NCI-H1092 (cell line): ENCODE data around the gene CTNNAL1.
"Not testable (repeated sequence)": the region's sequence is repeated elsewhere in the genome, so short reads cannot be mapped to it uniquely, and the experiment has no call there.

Source experiments
- DNase-seq: peaks from one replicate; lab custom pipeline; 2025; lab: John Stamatoyannopoulos, UW

Gene CTNNAL1

DNA sequence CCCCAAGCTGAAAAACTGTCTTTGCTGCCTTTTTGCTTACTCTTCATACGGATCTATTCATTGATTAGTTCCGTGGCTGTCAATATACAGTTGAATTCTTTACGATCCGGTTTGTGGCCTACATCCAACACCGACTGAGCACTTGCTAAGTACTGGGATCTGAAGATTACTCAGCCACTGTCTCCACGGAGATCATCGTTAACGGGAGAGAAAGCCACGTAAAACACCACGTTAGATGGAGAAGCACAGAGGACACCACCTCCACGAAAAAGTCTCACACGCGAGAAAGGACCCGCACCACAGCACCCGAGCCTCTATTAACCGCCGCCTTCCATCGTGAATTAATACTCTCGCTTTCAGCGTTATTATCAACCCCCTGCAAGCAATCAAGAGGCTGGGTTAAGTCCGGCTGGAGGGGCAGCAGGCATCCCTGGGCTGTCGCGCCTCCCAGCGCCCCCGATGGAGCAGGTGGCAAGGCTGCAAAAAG is 80.0 kb downstream of the CTNNAL1 start:
- DNase-seq, result no peak

DNA sequence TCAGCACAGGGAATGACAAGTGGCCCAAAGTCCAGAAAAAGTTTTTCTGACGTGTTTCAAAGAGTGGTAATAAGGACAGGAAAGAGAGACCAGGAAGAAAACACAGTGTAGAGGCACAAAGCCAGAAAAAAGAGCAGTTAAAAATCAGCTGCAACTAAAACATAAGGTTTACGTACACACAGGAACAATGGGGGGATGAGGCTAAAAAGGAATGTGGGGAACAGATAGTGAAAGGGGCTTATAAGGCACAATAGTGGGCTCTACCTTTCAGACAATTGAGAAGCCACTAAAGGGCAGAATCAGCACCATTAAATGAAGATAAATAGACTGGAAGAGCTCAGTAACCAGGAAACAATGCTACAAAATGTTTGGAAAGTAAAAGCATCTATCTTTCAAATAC is 84.9 kb downstream of the CTNNAL1 start:
- DNase-seq, result no peak

DNA sequence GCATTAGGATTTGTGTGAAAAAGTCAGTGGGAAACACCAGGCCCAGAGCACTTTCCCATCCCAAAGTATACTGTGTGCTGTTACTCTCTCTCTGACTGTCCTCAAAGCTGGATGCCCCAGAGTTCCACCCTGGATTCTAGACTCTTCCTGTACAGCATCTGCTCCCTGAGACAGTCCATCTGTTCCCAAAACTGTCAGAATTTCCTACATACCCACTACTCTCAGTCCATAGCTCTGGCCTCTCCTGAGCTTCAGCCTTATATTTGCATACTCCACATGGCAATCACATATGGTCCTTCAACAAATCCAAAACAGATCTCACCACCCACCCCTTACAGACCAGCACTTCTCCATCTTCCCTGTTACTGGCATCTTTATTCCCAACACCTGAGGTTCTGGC is 88.8 kb downstream of the CTNNAL1 start:
- DNase-seq, result no peak

DNA sequence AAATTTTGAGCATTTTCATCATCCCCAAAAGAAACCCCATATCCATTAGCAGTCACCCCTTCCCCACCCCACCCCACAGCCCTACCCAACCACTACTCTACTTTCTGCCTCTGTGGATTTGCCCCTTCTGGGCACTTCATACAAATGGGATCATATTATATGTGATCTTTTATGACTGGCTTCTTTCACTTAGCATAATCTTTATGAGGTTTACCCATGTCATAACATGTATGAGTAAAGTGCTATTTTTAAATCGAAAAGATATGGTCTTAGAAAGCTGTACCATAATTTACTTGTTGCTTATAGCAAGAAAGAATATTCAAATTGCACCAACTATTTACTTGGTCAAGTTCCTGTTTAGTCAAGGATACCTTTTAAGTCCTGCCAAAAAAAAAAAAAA is 92.1 kb downstream of the CTNNAL1 start:
- no peak for DNase-seq

DNA sequence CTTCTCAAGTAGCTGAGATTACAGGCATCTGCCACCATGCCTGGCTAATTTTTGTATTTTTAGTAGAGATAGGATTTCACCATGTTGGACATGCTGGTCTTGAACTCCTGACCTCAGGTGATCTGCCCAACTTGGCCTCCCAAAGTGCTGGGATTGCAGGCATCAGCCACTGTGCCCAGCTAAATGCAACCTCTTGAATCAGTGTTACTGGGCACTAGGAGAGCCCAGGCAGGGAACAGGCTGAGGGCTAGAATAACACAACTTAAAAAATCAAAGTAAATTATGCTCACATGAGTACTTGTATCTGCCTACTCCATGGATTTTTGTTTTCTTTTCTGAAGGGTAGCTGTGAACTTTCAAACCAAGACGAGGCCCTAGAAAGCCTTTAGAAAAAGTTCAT is 92.9 kb downstream of the CTNNAL1 start:
- not testable (repeated sequence) for DNase-seq

DNA sequence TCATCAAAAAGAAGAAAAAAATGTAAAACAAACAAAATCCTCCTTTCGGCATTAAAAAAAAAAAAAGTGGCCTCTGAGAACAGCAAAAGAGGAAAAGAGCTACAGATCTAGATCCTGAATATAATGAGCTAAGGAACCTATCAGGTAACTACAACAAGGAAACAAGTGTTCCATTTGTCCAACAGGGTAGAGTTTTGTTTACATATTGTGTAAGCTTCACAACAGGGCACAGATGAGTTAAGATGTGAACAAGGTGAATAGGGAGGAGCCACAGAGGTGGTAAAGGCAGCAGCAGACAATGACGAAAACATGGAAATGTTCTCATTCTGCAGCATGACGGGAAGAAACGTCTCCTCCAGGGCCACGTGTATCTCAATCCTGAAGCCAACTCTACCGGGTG is 93.8 kb downstream of the CTNNAL1 start:
- DNase-seq, result no peak

DNA sequence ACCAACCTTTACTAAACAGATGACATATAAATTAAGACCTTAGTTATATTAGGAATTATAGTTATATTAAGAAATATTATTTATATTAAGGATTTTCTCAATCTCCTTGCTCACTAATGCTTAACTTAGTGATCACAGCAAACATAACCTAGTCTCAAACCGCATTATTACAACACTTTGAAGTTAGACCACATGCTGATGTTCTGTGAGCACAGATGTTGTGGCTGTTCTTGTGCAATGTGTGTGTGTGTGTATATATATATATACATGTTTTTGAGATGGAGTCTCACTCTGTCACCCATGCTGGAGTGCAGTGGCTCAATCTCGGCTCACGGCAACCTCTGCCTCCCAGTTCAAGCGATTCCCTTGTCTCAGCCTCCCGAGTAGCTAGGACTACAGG is 99.9 kb downstream of the CTNNAL1 start:
- DNase-seq, result no peak

DNA sequence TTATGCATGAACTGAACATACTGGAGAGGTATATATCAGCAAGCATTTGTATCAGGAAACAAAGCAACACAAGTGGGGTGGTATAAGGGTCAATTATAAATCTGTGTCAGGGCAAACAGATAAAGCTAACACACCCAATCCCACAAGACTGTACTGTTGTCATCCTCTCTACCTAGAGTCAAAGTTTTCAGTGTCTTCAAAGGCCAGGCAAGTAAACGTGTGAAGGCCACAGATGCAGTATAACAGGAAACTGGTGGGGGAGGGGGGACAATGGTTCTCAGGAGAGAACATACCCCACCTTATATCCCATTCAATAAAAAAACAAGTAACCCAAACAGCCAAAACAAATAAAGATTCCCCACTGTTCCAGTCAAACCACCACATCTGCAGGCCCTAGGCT is 101.5 kb downstream of the CTNNAL1 start:
- no peak for DNase-seq

DNA sequence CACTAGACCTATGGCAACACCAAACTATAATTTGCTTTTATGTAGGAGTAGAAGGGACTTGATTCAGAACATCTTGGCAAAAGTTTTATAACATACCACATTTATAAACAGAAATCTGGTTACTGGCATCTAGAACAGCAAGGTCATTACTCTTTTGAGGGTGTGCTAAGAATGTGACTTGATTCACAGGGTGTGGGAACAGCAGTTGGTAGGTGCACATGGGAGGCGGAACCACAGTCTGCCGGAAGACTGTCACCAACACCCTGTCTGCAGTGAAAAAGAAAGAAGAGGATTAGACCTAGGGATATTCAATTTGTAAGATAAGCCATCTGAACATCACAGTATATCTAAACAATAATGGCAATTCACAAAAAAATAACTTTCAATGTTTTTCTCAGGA is 102.4 kb downstream of the CTNNAL1 start:
- no peak for DNase-seq

DNA sequence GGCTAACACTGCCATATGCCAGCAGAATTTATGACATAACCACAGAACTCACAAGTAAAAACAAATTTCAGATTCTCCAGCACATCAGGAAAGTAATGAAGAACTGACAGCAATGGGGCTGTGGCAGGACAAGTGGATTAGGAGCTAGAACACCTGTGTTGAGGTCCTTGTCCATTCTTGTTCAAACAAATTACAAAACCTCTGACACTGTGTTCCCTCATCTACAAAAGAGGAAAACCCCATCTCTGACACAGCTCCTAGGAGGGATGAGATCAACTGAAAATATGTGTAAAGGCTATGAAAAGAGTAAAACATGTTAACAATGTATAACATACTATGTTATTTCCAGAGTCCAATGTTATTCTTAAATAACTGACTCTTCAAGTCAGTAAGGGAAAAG is 102.9 kb downstream of the CTNNAL1 start:
- no peak for DNase-seq

DNA sequence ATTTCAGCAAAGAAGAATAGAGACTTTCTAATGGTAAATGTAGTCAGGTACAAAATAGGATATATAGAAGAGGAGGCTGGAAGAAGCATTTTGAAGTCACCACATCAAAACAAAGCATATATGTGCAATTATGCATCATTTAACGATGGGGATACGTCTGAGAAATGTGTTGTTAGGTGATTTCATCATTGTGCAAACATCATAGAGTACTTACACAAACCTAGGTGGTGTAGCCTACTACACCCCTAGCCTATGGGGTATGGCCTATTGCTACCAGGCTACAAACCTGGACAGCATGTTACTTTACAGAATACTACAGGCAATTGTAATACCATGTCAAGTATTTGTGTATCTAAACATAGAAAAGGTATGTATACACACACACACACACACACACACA is 107.8 kb downstream of the CTNNAL1 start:
- DNase-seq, result no peak

DNA sequence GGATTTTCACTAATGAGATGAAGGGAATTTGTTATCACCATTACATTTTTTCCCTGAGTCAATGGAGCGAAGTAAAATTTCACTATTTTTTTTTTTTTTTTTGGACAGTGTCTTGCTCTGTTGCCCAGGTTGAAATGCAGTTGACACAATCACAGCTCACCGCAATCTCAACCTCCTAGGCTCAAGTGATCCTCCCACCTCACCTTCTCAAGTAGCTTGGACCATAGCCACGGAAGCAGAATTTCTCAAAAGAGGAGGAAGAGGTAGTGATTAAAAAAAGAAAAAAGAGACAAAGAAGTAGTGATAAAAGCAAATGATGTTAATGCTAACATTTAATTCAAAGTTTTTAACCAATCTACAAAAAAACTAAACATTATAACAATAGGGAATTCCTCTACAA is 109.1 kb downstream of the CTNNAL1 start:
- no peak for DNase-seq

DNA sequence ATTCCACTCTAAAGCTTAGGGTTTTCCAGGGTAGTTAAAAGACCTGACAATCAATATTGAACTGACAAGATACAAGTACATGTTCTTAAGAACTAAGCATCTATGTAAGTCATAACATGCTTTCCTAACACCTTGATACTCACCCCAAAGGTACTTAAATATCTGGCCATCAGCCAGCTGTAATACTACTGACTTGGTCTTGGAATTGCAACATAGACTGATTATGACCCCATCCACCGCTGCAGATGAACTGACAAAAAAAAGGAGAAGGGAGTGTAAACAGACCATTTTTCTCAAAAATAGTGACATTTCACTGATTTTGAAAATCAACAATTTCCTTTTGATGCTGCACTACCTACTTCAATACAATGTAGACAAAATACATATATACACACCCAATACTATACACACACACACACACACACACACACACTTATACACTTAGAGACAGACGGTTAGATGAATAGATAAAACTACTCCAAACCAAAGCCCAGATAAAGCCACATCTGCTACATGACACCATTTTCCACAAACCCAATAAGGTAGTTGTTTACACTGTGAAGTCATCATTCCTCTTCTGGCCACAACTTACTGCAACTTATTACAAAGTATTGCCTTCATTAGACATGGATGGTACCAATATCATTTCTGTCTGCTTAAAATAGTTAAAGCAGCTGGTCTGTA is 109.7 kb downstream of the CTNNAL1 start:
- DNase-seq, result no peak

DNA sequence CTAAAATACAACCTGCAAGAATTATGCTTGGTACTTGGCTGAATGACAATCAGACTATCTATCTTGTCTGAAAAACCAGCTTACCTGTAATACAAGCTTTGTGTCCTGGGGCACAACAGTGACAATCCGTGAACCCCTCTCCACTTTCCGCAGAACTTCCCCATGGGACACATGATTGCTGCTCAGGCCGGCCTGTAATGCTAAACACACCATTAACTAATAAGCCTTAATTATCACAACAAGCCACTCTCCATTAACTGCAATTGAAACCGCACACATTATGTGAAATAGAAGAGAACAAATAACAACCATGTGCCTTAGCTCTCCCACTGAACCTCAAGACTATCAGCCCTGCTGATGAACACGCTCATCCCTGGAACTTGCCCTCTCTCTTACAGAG is 113.1 kb downstream of the CTNNAL1 start:
- DNase-seq, result no peak

DNA sequence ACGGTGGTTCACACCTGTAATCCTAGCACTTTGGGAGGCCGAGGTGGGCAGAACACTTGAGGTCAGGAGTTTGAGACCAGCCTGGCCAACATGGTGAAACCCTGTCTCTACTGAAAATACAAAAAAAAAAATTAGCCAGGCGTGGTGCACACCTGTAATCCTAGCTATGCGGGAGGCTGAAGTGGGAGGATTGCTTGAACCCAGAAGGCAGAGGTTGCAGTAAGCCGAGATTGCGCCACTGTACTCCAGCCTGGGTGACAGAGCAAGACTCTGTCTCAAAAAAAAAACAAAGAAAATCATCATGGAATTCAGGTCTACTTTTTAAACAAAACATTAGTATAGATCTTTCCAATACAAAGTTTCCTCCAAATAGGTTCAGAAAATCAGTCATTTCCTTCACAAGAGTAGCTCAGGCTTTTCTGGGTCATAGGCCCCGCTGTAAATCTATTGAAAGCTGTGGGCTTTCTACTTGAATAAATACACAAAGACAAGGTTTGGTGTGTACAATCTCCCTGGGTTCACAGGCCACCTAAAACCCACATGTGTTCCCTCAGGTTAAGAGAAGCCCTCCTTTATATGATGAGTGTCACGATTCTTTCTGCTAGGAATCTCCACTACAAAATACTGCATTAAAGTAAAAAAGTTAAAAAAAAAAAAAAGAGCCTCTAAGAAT is 114.1 kb downstream of the CTNNAL1 start:
- DNase-seq, result not testable (repeated sequence)

DNA sequence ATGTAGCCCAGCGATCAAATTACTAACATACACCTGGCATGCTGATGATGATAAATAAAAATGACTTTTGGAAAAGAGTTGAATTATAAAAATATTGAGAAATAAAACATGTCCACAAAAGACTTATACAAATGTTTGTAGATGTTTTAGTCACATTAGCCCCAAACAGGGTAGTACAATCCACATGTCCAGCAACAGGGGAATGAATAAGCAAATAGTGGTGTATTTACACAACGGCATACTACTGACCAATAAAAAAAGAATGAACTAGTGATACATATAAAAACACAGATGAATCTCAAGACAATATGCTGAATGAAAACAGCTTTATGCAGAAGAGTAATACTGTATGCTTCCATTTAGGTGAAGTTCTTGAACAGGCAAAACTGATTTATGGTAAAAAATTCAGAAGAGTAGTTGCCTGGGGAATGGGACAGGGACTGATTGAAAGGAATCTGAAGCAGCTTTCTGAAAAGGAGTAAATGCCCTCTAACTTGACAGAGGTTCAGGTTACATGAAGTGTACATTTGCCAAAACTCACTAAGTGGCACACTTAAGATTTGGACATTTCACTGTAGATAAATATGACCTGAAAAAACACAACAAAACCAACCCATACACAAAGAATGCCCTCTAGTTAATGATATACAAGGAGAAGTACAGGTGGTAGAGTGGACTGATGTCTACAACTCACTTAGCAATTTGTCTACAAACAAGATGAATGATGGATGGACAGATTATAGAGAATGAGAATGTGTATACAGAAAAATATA is 115.8 kb downstream of the CTNNAL1 start:
- no peak for DNase-seq

DNA sequence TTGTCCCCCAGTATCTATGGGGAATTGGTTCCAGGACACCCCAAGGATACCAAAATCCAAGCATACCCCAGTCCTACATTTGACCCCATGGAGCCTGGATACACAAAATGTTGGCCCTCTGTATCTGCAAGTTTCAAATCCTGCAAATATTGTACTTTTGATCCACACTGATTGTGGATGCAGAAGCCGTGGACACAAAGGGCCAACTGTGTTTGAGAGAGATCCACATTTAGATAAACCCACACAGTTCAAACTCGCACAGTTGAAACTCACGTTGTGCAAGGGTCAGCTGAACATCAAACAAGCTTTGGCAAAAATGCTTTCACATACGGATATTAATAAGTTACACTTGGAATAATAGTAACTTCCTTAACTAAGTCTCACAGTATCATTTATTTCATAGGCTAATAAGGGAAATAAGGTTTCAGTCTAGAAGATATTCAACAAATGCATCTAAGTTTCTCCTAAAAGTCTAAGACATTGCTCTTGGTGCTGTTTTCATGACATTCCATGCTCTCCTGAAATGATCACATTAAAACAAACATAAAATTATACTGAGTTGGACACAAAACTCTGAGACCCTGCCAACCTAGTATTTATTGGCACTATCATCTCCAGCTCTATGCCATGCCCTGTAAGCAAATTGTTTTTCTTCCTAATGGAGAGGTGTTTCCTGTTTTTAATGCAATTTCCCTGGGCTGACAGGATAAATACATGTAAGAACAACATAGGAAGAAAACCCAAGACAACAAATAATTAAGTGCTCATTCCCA is 118.9 kb downstream of the CTNNAL1 start:
- no peak for DNase-seq
